ENCODE data around the gene SMPD1.
"Not testable (repeated sequence)": the region's sequence is repeated elsewhere in the genome, so short reads cannot be mapped to it uniquely, and the experiment has no call there.

The SMPD1 gene

DNA sequence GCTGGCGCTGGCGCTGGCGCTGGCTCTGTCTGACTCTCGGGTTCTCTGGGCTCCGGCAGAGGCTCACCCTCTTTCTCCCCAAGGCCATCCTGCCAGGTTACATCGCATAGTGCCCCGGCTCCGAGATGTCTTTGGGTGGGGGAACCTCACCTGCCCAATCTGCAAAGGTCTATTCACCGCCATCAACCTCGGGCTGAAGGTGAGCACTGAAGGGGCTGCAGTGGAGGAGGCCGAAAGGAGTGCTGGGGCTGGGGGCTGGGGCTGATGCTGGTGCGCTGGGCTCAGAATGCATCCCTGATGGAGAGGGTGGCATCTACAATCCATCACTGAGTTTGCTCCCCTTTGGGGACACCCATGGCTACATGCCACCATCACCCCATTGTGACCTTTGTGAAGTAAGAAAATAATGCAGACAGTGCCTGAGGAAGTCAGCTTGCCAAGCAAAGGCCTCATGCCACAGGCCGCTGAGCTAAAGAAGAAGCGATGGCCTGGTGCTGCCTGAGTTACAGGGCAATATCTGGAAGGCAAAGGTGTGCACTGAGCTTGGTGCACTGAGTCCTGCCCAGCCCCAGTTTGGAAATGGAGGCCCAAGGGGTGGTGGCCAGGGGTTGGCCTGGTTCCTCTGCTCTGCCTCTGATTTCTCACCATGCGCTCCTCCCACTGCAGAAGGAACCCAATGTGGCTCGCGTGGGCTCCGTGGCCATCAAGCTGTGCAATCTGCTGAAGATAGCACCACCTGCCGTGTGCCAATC, 620 bp downstream of the SMPD1 start:
- peak; percentile 27 for DNase-seq

DNA sequence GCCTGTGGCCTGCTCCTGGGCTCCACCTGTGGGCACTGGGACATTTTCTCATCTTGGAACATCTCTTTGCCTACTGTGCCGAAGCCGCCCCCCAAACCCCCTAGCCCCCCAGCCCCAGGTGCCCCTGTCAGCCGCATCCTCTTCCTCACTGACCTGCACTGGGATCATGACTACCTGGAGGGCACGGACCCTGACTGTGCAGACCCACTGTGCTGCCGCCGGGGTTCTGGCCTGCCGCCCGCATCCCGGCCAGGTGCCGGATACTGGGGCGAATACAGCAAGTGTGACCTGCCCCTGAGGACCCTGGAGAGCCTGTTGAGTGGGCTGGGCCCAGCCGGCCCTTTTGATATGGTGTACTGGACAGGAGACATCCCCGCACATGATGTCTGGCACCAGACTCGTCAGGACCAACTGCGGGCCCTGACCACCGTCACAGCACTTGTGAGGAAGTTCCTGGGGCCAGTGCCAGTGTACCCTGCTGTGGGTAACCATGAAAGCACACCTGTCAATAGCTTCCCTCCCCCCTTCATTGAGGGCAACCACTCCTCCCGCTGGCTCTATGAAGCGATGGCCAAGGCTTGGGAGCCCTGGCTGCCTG, 1.4 kb downstream of the SMPD1 start:
- DNase-seq = no peak

DNA sequence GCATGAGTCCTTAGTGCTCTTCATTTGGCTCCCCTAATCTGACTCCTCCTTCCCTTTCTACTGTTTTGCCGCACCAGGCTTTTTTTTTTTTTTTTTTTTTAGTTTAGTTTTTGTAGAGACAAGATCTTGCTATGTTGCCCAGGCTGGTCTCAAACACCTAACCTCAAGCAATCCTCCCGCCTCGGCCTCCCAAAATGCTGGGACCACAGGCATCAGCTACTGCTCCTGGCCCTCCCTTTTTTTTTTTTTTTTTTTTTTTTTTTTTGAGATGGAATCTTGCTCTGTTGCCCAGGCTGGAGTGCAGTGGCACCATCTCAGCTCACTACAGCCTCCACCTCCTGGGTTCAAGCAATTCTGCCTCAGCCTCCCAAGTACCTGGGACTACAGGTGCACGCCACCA, 2.0 kb downstream of the SMPD1 start:
- DNase-seq = not testable (repeated sequence)

DNA sequence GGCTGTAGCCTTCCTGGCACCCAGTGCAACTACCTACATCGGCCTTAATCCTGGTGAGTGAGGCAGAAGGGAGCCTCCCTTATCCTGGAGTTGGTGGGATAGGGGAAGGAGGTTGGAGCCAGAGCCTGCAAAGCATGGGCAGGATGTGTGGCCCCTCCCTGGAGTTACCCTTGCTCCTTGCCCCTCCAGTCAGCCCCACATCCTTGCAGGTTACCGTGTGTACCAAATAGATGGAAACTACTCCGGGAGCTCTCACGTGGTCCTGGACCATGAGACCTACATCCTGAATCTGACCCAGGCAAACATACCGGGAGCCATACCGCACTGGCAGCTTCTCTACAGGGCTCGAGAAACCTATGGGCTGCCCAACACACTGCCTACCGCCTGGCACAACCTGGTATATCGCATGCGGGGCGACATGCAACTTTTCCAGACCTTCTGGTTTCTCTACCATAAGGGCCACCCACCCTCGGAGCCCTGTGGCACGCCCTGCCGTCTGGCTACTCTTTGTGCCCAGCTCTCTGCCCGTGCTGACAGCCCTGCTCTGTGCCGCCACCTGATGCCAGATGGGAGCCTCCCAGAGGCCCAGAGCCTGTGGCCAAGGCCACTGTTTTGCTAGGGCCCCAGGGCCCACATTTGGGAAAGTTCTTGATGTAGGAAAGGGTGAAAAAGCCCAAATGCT, 3.9 kb downstream of the SMPD1 start:
- no peak for DNase-seq

DNA sequence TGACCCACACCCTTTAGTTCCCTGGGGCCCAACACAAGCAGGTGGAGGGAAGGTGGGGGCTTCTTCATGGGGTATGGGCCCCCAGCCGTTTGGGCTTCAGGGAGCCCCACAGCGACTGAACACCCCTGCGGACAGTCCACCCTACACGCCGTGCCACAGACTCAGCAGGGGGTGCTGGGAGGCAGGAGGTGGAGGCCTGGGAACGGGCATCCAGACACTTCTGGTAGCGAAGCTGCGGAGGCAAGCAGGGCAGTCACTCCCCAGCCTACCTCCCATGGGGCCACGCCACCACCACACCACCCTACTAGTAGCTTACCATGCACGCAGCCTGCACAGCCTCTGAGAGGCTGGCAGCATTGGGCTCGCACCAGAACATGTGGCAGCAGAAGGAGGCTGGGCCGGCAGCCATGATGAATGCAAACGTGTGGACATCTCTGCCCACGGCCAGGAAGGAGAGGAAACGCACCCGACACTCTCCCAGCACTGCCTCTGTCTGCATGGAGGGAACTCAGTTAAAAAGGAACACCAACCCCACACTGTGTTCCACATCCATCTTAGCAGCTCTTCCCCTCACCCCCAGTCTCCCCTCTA, 5.3 kb downstream of the SMPD1 start:
- DNase-seq = no peak

DNA sequence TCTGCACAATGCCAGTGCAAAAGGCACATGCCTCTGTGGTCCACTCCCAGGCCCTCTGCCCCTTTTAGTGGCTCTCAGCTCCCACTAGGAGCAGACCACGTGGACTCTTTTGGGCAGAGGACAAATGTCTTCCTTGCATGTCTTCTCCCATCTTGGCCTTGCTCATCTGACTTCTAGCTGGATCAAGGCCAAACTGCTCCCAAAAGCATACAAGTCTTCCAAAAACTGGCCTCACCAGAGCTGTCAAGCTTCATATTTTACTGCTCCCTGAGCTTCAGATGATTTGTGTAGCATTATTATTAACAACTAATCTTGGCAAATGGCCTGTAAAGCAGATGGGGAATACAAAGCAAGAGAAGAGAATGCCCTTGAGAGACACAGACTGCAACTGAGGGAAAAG, 6.9 kb downstream of the SMPD1 start:
- no peak for DNase-seq

DNA sequence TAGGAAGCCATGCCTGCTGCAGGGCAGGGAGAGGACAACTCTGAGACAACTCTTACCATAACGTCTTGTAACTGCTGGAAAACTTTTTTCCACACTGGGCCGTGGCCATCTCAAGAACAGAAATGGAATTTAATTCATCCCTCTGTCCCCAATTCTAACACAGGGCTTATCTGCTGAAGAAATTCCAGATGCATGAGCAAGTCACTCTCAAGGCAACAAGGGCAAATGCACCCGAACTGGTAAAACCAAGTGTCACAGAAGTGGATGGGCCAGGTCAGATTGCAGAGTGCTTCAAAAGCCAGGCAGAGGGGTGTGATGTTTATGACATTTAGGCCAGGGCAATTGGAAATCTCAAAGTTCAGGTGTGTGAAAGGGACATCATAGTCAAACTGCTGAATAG, 7.4 kb downstream of the SMPD1 start:
- DNase-seq = no peak

DNA sequence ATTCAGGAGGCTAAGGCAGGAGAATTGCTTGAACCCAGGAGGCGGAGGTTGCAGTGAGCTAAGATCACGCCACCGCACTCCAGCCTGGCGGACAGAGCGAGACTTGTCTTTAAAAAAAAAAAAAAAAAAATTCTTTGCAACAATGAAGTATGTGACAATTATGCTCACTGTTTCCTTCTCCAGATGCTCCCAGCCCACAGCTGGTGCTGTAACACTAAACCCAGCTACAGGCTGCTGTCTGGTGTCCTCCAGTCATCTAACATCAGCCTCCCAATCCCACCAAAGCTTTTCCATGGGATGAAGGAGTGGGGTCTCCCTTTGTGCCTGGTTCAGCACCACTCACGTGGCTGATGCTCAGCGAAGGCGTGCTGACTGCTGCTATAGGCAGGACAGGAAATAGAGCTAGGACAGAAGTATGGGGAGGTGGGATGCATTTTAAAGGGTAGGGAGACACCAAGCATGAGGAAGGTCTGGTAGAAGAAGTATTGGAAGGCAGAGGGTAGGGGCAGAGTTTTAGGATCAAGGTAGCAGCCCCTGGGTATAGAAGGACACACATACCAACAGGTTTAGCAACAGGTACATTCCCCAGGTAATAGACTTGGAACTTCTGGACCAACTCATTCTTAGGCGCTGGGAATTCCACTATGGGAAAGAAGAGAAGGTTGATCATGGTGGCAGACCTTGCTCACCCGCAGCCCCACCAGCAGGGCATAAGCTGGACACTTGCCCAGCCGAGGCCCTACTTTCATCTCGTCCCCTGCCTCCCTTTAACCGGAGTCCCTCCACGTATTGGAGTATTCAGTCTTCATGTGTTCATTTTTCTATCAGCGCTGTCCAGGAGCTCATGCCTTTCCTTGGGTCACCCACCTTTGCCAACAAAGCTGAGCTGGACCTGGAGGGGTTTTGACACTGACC, 10.4 kb downstream of the SMPD1 start:
- no peak for DNase-seq

DNA sequence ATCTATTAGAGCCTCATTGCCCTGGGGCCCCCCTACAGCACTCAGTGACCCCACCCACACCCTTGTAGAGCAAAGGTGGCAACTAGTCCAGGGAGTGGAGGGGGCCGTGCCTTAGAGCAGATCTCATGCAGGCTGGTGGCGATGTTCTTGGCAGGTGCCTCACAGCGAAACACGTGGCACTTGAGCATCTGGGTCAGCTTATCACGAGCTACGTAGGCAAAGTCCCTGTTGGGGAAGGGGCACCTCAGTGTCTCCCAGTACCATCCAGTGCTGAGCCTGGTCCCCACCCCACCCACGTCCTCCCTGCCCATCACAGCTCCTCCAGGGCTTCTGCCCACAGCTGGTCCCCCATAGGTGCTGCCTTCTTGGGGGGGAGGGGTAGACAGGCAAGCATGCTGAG, 11.2 kb downstream of the SMPD1 start:
- DNase-seq = no peak

DNA sequence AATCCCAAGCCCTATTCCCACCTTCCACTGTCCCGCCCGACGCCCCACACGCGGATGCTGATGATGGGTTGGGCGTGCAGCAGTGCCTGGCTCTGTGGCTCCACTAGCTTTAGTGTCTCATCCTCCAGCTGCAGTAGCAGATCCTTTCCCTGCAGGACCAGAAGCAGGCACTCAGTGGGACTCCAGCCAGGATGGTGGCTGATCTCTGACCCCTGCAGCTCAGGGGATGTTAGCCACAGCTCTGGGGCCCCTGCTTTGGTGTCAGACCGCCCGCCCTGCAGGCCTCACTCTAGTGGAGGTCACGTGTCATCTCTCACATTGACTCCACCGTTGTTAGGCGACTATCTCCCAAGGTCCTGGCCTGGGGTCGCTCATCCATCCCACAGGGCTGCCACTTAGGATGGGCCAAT, 11.8 kb downstream of the SMPD1 start:
- peak; percentile 43 for DNase-seq

DNA sequence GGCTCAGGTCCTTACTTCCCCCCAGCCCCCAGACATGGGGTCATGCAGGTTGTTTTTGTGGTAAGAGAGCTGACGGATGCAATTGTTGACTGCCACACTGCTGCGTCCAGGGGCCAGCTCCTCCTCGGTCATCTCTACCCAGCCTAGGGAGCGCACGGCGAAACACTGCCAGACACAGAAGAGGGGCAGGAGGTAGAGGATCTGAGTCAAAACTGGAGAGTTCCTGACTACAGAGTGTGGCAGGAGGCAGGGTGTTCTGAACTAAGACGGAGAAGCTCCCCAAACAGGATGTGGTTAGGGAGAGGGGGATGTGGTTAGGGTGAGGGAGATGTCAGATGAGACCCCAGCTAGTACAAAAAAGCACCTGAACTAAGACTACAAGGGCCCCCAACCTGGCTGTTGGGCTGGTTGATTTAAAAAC, 12.3 kb downstream of the SMPD1 start:
- DNase-seq = peak; percentile 82

DNA sequence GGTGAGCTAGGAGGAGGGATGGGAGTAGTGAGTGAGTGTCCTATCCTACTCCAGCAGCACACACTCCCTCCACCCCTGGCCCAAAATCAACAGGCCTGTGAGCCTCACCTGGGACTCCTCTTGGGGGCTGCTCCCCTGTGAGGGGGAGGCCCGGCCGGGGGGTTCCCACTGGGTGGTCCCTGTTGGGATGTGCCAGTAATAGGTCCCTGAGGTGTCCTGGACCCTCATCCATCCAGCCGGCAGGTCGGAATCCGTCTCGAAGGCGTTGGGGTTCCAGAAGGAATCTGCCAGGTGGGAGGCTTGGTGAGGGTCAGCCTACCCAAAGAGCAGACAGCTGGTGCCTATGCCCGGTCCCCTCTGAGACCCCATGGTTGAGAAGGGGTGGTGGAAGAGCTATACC, 13.3 kb downstream of the SMPD1 start:
- no peak for DNase-seq

DNA sequence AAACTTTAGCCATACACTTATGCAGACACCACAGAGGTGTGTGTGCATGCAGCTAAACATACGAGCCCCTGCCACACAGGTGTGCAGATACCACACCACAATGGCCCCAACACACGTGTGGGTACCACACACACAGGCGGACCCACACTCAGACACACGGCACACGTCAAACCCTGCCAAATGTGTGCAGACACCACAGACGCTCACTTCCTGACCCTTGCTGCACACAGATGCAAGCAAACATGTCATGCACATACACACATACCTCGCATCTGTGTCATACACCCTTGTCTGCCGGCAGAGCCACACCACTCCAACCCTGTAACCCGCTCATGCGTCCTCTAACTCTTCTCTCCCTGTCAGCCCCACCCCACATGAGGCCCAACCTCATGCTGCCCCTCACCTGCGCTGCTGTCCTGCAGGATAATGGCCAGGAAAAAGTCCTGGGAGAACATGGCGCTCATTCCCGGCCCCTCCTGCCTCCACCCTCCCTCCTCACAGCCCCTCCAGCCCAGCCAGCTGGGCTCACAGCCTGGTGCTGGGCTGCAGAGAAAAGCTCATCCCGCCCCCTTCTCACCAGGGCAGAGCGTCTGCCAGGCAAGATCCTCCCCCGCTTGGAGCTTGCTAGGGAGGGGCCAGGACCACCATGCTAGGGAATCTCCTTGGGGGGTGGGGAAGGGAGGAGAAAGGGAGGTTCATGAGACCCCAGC, 14.2 kb downstream of the SMPD1 start:
- DNase-seq = peak; percentile 74

DNA sequence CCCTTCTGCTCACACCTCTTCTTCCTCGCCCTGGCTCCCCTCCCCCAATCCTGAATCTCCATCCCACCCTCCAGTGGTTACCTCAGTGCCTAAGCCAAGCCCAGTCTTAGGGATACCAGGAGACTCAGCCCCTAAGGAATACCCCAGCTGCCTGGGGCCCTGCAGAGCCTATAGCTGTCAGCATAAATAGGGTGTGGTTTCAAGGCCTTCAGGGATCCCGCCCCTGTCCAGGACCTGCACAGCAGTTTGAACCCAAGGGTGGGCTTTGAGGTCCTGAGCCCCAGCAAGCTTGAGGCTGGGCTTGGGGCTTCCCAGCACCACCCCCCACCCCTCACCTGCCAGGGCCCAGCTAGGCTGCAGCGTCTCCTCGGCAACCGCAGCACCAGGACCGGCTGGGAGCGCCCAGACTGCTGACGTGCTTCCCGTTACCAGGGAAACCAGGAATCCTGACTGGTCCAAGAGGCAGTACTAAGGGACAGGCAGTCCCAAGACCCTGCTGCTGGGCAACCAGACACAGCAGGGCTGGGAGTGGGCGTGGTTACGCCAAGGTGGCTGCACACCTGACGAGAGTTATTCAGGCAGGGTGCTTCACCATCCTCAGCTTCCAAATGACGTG, 14.9 kb downstream of the SMPD1 start:
- peak; percentile 25 for DNase-seq

DNA sequence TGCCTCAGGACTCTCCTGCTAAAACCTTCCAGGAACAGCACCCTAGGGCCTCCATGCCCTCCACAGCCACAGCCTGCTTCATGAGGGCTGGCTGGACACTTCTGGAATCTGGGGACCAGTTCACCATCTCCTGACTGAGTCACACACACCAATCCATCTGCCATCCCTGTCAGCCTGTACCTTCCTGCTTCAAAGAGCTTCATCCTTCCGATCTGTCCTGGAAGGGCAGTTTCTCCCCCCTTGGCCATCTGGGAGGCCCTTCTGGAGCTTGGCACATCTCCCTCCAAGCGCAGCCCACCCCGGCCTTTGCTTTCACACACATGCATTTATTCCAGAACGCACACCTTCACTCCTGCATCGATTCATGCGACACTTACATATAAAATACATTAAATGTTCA, 15.6 kb downstream of the SMPD1 start:
- no peak for DNase-seq

DNA sequence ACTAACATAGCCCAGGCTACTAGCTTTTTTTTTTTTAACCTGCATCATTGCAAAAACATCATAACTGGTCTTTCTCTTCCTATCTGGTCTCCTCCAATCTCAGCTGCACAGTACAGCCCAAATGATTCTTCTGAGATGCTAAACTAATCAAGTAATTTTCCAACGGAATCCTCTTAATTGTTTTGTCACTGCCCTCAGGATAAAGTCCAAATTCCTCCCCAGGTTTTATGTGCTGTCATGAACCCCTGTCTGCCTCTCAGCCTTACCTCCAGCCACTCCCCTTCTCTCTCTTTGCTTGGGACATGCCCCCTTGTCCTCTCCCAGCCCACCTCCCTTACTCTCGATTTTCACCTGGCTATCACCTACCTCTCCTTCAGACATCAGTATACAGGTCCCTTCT, 16.1 kb downstream of the SMPD1 start:
- DNase-seq = no peak

DNA sequence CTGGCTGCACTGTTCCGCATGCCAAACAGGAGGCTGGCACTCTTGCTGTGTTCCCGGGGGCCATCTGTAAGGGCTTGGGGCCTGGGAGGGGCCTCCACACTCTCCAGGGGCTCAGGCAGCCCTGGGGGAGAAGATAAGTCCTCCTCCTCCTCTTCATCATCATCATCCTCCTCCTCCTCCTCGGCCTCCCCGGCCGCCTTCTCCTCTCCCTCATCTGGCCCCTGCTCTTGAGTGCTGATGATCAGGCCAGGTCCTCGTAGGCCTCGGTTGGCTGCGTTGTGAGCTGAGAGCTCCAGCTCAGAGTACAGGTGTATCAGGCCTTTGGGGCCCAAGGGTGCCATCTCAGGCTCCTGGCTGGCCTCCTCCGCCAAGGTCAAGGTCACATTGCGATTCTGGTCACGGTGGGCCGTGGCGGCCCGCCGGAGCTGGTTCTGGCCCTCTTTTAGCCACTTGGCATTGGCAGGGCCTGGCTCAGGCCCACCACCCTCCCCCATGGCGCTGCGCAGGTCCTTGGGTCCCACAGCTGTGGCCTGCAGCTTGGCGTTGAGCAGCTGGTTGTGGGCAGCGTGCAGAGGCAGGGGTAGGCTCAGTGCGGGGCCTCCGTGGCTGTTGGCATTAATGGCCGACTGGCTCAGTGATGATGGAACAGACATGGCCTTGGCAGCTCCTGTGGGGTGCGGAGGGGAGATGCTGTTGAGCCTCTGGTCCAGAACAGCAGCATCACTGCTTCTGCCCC, 20.6 kb downstream of the SMPD1 start:
- no peak for DNase-seq

DNA sequence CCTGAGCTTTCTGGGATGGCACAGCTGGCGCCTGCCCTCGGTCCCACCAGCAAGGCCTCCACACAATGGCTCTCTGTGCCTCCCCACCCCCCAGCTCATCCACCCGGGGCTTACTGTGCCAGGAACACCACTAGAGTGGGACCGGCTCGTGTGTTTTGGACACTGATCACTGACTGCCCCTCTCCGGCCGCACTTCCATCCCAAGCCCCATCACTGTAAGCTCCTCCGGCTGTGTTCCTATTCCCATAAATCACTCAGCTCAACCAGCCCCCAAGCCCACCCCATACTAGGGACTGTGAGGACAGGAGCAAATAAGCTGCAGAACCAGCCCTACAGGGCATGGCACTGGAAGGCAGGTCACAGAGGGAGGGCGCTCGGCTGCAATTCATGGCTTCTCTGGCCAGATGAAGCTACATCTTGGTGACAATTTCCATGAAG, 21.3 kb downstream of the SMPD1 start:
- no peak for DNase-seq

DNA sequence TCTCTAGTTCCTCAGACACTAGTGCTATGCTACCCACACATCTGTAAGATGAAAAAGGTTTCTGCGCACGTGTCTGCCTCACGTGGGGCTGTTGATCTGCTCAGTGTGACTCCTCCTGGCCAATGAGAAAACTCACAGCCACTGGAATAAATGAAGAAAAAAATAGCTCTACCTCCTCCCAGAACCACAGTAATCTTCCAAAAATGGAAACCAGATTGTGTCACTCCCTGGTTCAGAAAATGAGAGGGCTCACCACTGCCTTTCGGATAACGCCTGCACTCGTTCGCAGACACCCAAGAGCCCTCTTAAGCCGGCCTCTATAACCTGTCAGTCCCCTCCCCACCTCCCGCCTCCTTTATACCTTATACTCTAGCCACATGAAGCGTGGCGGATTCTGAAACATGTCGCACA, 23.5 kb downstream of the SMPD1 start:
- peak; percentile 79 for DNase-seq

DNA sequence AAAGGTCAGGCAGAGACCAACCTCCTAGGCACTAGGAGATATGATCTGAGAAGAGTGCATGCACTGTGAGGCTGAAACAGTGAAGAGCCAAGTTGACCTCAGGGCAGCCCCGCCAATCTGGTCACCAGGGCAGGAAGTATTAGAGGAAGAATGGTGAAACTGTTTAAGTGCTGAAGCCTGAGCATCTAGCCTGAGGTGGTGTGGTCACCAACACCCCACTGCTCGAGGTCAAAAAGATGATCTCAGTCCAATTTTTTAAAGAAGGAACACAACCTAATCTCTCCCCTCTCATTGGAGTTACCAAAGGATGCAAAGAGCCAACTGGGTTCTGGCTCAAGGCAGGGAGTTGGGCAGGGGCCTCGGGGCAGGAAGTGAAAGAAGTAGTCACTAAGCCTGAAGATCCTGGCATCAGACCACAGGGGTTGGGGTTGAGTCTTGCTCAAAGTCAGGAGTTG, 24.6 kb downstream of the SMPD1 start:
- peak; percentile 50 for DNase-seq

DNA sequence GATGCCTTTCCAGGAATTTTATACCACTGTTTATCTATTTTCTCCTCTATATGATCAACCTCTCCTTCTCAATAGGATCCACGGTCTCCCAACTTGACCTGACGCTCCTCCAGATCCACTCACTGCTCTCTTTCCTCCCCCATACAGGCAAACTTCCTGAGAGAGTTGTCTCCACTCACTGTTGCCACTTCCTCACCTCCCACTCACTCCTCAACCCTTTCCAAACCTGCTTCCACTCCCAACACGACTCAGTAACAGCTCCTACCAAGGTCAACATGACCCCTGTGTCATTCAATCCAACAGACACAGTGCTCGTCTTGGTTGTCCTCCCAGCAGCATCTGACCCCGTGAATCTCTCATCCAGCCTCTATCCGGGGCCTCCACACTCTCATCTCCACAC, 25.5 kb downstream of the SMPD1 start:
- no peak for DNase-seq

All from CD4-positive, alpha-beta T cell treated with Interleukin-6 for 4 hours (primary cell).